HuH-7.5 (cell line): ENCODE measurements around the gene PROCR.
"Not testable (repeated sequence)": the region's sequence is repeated elsewhere in the genome, so short reads cannot be mapped to it uniquely, and the experiment has no call there.

Source experiments
- DNase-seq: peaks from one replicate; pipeline ENCODE4 v3.0.0; 2011; ENCODE audit warnings: low spot score

The PROCR gene

DNA sequence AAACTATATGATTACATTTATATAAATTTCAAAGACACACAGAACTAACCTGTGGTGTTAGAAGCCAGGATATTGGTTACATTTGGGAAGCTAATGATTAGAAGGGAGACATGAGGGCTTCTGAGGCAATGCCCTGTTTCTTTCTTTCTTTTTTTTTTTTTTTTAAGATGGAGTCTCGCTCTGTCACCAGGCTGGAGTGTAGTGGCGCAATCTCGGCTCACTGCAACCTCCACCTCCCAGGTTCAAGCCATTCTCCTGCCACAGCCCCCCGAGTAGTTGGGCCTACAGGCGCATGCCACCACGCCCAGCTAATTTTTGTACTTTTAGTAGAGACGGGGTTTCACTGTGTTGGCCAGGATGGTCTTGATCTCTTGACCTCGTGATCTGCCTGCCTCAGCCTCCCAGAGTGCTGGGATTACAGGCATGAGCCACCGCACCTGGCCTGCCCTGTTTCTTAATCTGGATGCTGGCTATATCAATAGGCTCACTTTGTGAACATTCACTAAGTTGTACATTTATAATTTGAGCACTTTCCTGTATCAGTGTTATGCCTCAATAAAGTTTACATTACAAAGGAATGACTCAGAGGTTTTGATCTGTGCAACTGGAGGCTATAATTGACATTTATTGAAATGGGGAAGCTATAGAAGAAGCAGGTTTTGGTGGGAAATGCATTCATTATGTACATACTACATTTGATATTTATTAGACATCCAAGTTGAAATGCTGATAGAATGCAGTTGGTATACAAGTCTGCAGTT is 21.3 kb downstream of the PROCR start:
- not testable (repeated sequence) for DNase-seq

DNA sequence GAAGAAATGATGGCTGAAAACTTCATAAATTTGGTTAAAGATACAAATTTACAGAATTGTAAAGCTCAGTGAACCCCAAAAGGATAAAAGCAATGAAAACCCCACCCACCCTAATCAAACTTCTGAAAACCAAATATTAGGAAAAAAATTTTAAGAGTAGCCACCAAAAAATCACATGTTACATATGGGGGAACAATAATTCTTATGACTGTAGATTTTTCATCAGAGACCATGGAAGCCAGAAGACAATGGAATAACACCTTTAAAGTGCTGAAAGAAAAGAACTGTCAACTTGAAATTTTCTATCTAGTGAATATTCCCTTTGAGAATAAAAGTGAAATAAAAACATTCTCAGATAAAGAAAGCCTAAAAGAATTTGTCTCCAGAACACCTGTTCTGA is 24.4 kb downstream of the PROCR start:
- no peak for DNase-seq

DNA sequence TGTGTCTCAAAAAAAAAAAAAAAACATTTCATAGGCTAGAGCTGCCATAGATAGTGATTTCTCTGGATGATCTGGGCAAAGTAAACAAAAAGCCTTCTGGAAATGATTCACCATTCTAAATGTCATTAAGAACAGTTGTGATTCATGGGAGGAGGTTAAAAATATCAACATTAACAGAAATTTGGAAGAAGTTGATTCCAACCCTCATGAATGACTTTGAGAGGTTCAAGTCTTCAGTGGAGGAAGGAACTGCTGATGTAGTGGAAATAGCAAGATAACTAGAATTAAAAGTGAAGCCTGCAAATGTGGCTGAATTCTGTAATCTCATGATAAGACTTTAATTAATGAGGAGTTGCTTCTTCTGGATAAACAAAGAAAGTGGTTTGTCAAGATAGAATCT is 27.9 kb downstream of the PROCR start:
- DNase-seq = no peak

DNA sequence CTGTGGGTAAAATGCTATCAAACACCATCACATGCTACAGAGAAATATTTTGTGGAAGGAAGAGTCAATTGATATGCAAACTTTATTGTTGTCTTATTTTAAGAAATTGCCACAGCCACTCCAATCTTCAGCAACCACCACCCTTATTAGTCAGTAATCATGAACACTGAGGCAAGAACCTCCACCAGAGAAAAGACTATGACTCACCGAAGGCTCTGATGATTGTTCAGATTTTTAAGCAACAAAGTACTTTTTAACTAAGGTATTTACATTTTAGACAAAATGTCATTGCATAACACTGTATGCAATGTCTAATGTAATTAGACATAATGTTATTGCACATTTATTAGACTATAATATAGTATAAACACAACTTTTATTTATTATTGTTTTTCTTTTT is 28.4 kb downstream of the PROCR start:
- no peak for DNase-seq

DNA sequence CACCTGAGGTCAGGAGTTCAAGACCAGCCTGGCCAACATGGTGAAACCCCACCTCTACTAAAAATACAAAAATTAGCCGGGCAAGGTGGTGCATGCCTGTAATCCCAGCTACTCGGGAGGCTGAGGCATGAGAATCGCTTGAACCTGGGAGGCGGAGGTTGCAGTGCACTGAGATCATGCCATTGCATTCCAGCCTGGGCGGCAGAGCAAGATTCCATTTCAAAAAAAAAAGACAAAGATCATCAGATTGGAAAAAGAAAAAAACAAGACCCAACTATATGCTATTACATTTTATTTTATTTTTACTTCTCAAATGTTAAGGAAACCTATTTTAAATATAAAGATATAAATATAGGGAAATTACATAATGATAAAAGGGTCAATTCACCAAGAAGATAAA is 29.6 kb downstream of the PROCR start:
- not testable (repeated sequence) for DNase-seq

DNA sequence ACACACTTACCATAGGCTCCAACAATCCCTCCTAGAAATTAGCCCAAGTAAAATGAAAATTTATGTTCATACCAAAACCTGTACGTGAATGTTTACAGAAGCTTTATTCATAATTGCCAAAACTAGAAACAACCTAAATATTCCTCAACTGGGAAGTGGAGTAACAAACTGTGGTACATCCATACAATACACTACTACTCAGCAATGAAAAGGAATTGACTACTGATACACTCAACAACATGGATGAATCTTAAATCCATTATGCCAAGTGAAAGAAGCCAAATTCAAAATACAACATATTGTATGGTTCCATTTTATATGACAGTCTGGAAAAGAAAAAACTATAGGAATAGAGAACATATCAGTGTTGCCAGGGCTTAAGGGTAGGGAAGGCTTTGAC is 34.9 kb downstream of the PROCR start:
- DNase-seq = no peak

DNA sequence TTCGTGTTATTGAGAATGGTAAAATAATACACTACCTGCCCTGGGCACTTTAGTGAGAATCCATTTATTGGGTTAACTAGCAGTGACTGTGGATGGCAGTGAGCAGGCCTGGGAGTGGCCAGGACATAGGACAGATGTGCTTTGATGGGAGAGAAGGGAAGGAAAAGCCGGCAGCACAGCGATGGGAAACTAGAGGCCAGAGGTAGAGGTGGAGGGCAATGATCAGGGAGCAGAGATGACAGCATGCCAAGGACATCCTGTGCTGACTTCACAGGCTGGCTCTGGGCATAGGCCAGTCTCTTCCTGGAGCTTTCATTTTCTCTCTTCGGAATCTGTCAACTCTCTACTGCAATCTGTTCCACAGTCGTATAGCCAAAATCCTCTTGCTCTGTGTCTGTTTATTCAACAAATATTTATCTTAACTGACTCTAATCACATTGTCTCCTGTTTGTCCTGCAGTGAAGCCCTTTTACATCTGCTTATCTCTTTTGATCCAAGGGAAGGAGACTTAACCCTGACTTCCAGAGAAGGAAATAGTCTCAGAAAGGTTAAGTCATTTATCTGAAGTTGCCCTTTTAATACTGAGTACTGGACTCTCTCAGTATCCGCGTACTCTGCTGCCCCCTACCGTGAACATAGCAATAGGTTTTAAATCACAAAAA is 36.2 kb downstream of the PROCR start:
- DNase-seq = peak; percentile 57

DNA sequence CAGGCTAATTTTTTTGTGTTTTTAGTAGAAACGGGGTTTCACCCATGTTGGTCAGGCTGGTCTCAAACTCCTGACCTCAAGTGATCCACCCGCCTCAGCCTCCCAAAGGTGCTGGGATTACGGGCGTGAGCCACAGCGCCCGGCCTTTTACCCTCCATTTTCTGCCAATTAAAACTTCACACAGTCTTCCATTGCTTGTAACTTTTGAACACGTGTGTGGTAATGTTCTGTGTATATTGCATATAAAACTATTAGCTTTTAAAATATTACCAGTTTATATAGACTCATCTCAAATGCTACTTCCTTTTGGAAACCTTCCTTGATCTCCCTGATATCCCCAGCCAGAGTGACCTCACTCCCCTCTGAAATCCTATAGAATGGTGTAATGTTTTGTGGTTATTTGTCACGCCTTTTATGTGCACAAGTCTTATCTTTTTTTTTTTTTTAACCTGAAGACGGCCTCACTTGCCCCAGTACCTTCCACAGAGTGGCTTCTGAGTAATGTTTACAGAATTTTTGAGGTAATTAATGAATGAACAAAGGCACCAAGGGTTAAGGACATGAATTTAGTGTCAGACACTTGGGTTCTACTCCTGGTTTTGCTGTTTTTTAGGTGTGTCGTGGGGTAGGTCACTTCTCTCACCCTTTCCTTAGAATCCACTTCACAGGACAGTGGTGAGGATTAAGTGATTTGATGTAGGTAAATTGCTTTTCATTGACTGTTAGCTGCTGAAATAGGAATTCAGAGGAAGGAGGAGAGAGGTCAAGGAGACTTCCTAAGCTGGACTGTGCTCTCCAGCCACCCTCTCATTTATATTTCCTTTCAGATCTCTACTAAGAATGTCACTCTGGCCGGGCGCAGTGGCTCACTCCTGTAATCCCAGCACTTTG is 43.4 kb downstream of the PROCR start:
- no peak for DNase-seq

DNA sequence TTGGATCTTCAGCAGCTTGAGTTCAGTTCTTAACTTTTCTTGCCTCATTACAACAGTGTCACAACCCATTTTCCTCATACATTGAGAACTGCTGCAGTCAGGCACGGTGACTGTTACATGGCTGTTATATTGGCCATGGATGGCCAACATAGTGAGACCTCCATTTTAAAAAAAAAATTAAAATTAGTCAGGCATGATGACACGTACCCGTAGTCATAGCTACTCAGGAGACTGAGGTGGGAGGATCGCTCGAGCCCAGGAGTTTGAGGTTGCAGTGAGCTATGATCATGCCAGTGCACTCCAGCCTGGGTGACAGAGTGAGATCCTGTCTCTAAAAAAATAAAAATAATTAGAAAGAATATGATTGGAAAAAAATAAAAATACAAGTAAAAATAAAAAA is 44.7 kb downstream of the PROCR start:
- DNase-seq = no peak

DNA sequence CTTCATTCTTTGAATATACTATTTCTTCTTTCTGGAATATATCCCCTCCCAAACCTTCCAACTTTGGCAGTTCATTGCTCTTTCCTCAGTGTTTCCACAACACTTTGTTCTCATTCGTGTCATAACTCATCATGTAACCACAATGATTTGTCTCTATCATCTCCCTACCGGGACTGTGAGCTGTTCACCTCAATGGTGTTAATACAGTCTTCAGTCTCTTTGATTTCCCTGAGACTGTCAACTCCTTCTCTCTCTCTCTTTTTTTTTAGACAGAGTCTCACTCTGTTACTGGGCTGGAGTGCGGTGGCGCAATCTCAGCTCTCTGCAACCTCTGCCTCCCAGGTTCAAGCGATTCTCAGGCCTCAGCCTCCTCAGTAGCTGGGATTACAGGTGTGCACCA is 52.1 kb downstream of the PROCR start:
- DNase-seq = no peak

DNA sequence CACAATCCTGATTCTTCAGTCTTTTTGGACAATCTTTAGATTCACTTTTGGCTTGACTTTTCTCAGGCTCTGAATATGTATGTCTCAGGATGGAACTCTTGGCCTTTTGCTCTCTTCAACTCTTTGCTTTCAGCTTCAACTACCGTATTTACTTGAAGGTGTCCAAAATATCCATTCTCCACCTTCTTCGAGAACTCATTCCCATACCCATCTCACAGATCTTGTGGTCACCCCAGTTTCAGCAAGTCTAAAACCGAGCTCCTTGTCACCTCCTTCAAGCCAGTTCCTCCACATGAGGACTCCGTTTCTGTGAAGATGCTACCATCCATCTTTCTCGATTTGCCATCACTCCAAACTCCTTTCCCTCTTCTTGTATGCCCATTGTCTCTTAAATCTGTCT is 52.7 kb downstream of the PROCR start:
- no peak for DNase-seq

DNA sequence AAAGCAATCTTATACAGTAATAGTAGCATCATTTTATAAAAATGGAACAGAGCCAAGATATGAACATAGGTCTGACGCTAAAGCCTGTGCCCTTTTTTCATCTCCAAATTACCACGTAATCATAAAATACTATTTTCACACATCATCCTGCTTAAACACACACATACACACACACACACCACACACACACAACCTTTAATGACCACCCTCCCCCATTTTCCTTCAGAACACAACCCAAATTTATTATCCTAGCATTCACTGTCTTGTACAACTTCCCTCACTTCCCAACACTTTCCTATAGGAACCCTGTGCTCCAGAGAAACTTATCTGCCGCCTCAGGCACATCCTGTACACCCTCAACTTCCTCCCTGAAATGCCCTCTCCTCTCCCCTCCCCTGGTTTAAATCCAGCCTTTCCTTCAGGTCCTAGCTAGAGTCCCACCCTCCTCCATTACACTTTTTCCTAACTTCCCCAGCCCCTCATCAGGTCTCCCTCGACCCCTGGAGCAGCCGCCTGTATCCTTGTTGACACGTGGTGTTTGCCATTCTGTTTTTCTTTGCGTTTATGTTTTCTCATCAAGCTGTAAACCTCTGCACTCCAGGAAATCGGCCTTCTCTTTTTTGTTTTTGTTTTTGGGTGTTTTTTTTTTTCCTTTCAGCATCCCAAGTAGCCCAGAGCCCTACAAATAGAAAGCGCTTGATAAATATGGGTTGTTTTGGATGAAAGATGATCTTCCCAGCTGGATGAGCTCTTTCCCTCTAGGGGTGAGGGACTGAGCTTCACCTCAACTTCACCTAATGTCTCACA is 53.6 kb downstream of the PROCR start:
- no peak for DNase-seq

DNA sequence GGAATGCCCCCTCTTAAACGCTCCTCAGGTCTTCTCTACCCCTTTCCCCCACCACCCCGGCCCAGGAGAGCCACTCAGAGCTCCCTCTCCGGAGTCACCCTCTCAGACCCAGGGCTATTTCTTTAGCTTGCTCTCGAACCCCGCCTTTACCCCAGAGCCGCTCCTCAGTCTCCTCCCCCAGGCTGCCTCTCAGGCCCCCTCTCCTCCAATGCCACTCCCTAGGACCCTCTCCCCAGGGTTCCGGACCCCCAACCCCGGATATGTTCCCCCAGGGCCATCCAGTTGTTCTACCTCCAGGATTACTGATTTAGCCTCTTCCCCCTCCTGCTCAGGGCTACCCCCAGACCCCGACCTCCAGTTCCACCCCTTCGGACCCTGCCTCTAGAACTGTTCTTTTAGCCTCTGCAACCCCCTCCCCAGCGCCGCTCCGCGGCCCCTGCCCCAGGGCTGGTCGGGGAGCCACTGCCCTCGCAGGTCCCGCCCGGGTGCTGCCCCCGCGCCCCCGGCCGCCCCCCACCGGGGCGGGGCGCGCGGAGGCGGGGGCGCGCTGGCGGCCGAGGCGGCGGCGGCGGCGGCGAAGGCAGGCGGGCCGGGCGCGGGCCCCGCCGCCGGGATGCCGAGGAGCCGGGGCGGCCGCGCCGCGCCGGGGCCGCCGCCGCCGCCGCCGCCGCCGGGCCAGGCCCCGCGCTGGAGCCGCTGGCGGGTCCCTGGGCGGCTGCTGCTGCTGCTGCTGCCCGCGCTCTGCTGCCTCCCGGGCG is 54.4 kb downstream of the PROCR start, which contains the start of gene MMP24:
TSS of gene MMP24 (plus strand) at position 565 of the 758 bp plus-strand sequence. CDS start at position 614, 49 bp downstream.
- DNase-seq = no peak
